ENCODE results near the gene CABLES2.

GRCh38 chr20:62408640-62409039, 1.6 kb upstream of the CABLES2 start:
- TF ChIP-seq POLR2A (conservative IDR thresholded peaks at IDR 0.05) (no peak), CTCF (IDR thresholded peaks at IDR 0.05 in 2 of 3, conservative IDR thresholded peaks at IDR 0.05 in 1 of 3; ENCODE audit: insufficient read depth in 2 of 3, low read depth in 1 of 3, low read length in 3 of 3) (no peak), HEY1 (CRISPR knock-in tag; IDR thresholded peaks at IDR 0.05; ENCODE audit: borderline replicate concordance) (no peak), HMG20B (CRISPR knock-in tag; IDR thresholded peaks at IDR 0.05) (no peak), MYC (IDR thresholded peaks at IDR 0.05; ENCODE audit: low read depth, low read length) (no peak), MYC (CRISPR knock-in tag; IDR thresholded peaks at IDR 0.05; ENCODE audit: borderline replicate concordance, low read depth) (no peak), NFRKB (IDR thresholded peaks at IDR 0.05; ENCODE audit: low read depth) (no peak), GTF2F1 (IDR thresholded peaks at IDR 0.05; ENCODE audit: low read depth, low read length) (no peak)

Measured in K562 (cell line).